Measurements from ENCODE around the gene DNAJC27.

DNA sequence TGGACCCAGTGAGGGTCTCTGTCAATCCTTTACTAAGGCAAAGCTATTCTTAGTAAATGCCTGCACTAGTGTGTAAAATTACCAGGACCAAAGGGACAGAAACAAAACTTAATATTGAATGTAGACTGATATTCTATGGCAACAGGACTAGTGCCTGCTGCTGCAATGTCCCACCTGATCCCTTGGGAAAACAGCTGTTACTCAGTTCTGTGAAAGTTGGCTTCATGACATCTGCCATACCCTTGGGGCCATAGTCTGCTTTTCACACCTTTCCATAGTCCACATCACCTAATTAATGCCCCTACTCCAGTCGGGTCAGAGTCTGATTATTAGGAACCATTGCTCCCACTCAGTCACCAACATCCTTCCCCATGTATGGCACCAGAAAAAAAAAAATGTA lies 14.5 kb downstream of the DNAJC27 start:
- TF ChIP-seq, protein P1, sequence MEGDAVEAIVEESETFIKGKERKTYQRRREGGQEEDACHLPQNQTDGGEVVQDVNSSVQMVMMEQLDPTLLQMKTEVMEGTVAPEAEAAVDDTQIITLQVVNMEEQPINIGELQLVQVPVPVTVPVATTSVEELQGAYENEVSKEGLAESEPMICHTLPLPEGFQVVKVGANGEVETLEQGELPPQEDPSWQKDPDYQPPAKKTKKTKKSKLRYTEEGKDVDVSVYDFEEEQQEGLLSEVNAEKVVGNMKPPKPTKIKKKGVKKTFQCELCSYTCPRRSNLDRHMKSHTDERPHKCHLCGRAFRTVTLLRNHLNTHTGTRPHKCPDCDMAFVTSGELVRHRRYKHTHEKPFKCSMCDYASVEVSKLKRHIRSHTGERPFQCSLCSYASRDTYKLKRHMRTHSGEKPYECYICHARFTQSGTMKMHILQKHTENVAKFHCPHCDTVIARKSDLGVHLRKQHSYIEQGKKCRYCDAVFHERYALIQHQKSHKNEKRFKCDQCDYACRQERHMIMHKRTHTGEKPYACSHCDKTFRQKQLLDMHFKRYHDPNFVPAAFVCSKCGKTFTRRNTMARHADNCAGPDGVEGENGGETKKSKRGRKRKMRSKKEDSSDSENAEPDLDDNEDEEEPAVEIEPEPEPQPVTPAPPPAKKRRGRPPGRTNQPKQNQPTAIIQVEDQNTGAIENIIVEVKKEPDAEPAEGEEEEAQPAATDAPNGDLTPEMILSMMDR (conservative IDR thresholded peaks at IDR 0.05; ENCODE audit: low read depth, low read length) = no peak
- TF ChIP-seq EZH2 (IDR thresholded peaks at IDR 0.05; ENCODE audit: low read length, unreplicated experiment) = no peak

Data from PC-3 (cell line).